Measurements from ENCODE around the gene AADACL2. TPM values are rescaled to one million over a fixed set of nuclear protein-coding genes. Genes with fewer than 3 reads are reported as not detected.

Gene AADACL2, protein sequence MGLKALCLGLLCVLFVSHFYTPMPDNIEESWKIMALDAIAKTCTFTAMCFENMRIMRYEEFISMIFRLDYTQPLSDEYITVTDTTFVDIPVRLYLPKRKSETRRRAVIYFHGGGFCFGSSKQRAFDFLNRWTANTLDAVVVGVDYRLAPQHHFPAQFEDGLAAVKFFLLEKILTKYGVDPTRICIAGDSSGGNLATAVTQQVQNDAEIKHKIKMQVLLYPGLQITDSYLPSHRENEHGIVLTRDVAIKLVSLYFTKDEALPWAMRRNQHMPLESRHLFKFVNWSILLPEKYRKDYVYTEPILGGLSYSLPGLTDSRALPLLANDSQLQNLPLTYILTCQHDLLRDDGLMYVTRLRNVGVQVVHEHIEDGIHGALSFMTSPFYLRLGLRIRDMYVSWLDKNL
- total RNA-seq (2014; rRNA removed; shearing (Covaris generic)) = not detected in 2 replicates
- total RNA-seq (2022) = not detected in 2 replicates
- not detected for Bru-seq, nascent RNA
- BruChase-seq, experiment 1, labeled RNA remaining after a 6-hour chase = not detected
- BruChase-seq, experiment 2, labeled RNA remaining after a 2-hour chase = not detected
- long read RNA-seq = 0 reads

DNA sequence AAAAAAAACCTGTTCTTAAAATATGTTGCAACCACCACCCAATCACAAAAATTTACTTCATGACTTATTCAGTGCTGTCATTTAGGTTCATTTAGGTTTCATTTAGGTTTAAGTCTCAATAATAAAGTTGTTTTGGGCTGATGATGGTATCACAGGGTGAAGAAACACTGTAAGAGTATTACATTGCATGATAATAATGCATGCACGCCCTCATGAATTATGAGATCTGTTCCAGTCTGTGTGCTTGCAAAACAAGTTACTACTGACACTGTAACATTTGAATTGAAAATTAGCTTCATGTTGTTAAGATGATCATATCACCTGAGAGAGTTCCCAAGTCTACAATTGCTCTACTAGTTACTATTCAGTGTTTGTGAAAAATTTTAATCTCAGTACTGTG is at the start of gene AADACL2:
TSS of gene AADACL2 (plus strand) at position 315 of the 400 bp plus-strand sequence. CDS start 109 bp downstream, outside the sequence.
- Histone ChIP-seq H4K20me1 (ENCODE audit: insufficient read depth, low read length) (no peaks in the 10 kb centered on the region), H3K4me1 (ENCODE audit: insufficient read depth, low read length, poor library complexity, severe bottlenecking) (no peaks in the 10 kb centered on the region), H3K27ac (ENCODE audit: low read depth, low read length, poor library complexity, severe bottlenecking) (no peak within 1 kb of the TSS), H3K4me2 (ENCODE audit: low read length) (no peak within 1 kb of the TSS), H3K79me2 (ENCODE audit: insufficient read depth, low read depth, low read length) (no peaks in the 10 kb centered on the region), H3K9me2 (ENCODE audit: insufficient read depth, low read length) (no peaks in the 10 kb centered on the region), H3K36me3 (ENCODE audit: insufficient read depth, low read length) (no peaks in the 10 kb centered on the region), H2AFZ (ENCODE audit: low read length) (no peak within 1 kb of the TSS), H3K9me3 (ENCODE audit: low read length) (no peaks in the 10 kb centered on the region), H3K4me3 (ENCODE audit: low read depth, low read length, poor library complexity, severe bottlenecking) (no peak within 1 kb of the TSS)
- intact Hi-C loops (cut with micrococcal nuclease; ENCODE audit: unreplicated experiment) = no loop called here
- POLR2A ChIA-PET = interaction anchor here (0.6 to 0.7 kb wide), 2 partner anchors 23 to 1964 kb away, joined by 3 read pairs; no protein-coding TSS in a partner anchor
- no TSS peak for BruUV-seq (replicated peaks)
- no peak for DNase-seq (ENCODE audit: low spot score)
- TF ChIP-seq EZH2phosphoT487 (IDR thresholded peaks at IDR 0.05; ENCODE audit: borderline replicate concordance, low read depth, low read length) = no peak
- TF ChIP-seq, protein P1, sequence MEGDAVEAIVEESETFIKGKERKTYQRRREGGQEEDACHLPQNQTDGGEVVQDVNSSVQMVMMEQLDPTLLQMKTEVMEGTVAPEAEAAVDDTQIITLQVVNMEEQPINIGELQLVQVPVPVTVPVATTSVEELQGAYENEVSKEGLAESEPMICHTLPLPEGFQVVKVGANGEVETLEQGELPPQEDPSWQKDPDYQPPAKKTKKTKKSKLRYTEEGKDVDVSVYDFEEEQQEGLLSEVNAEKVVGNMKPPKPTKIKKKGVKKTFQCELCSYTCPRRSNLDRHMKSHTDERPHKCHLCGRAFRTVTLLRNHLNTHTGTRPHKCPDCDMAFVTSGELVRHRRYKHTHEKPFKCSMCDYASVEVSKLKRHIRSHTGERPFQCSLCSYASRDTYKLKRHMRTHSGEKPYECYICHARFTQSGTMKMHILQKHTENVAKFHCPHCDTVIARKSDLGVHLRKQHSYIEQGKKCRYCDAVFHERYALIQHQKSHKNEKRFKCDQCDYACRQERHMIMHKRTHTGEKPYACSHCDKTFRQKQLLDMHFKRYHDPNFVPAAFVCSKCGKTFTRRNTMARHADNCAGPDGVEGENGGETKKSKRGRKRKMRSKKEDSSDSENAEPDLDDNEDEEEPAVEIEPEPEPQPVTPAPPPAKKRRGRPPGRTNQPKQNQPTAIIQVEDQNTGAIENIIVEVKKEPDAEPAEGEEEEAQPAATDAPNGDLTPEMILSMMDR (conservative IDR thresholded peaks at IDR 0.05; ENCODE audit: low read length) = no peak
- CTCF ChIA-PET (ENCODE audit: unreplicated experiment) = no interaction called here

DNA sequence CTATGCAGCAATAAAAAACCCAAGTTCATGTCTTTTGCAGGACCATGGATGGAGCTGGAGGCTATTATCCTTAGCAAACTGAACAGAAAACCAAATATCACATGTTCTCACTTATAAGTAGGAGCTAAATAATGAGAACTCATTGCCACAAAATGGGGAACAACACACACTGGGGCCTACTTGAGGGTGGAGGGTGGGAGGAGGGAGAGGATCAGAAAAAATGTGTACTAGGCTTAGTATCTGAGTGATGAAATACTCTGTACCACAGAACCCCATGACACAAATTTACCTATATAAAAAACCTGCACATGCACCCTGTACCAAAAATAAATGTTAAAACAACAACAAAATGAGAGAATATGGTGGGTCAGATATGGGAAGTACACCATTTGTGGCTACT is 49.6 kb upstream of the AADACL2 start:
- H2AFZ ChIP-seq (ENCODE audit: low read length) = no peak overlapping the region
- no peak overlapping the region for H3K27ac ChIP-seq (ENCODE audit: low read depth, low read length, poor library complexity, severe bottlenecking)
- intact Hi-C loops (cut with micrococcal nuclease; ENCODE audit: unreplicated experiment) = no loop called here
- no peak for DNase-seq (ENCODE audit: low spot score)
- ChIA-PET POLR2A (no interaction called here), CTCF (ENCODE audit: unreplicated experiment) (no interaction called here)
- H3K4me3 ChIP-seq (ENCODE audit: low read depth, low read length, poor library complexity, severe bottlenecking) = no peak overlapping the region
- H3K36me3 ChIP-seq (ENCODE audit: insufficient read depth, low read length) = no peaks in the 10 kb centered on the region
- H3K79me2 ChIP-seq (ENCODE audit: insufficient read depth, low read depth, low read length) = no peaks in the 10 kb centered on the region
- H3K9me3 ChIP-seq (ENCODE audit: low read length) = no peaks in the 10 kb centered on the region
- no peaks in the 10 kb centered on the region for H3K9me2 ChIP-seq (ENCODE audit: insufficient read depth, low read length)
- BruUV-seq (replicated peaks) = no TSS peak
- H4K20me1 ChIP-seq (ENCODE audit: insufficient read depth, low read length) = no peaks in the 10 kb centered on the region
- no peaks in the 10 kb centered on the region for H3K4me1 ChIP-seq (ENCODE audit: insufficient read depth, low read length, poor library complexity, severe bottlenecking)
- TF ChIP-seq, protein P1 (conservative IDR thresholded peaks at IDR 0.05; ENCODE audit: low read length) = no peak
- TF ChIP-seq EZH2phosphoT487 (IDR thresholded peaks at IDR 0.05; ENCODE audit: borderline replicate concordance, low read depth, low read length) = no peak
- no peak overlapping the region for H3K4me2 ChIP-seq (ENCODE audit: low read length)

DNA sequence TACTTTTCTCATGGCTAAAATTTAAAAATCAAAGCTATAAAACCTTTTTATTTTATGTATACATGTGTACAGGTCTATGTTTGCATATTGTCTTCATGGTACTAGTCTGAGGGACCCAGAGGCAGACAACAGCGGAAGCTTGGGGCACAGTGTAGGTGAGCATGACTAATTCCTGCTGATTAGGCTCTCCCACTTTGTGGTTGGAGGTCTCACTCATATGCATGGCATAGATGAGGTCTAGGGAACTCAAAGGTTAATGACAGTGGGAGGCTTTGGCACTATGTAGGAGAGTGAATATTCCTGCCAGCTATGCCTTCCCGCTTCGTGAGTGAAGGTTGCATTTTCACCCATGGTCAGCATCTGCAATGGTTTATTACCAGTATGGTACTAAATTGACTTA is 47.5 kb upstream of the AADACL2 start:
- H3K4me1 ChIP-seq (ENCODE audit: insufficient read depth, low read length, poor library complexity, severe bottlenecking) = no peaks in the 10 kb centered on the region
- H2AFZ ChIP-seq (ENCODE audit: low read length) = no peak overlapping the region
- no peak overlapping the region for H3K4me3 ChIP-seq (ENCODE audit: low read depth, low read length, poor library complexity, severe bottlenecking)
- no peaks in the 10 kb centered on the region for H3K79me2 ChIP-seq (ENCODE audit: insufficient read depth, low read depth, low read length)
- POLR2A ChIA-PET = interaction anchor here (0.6 to 1.5 kb wide), 2 partner anchors 9 to 31 kb away, joined by 3 read pairs; no protein-coding TSS in a partner anchor
- intact Hi-C loops (cut with micrococcal nuclease; ENCODE audit: unreplicated experiment) = no loop called here
- no peaks in the 10 kb centered on the region for H3K9me3 ChIP-seq (ENCODE audit: low read length)
- CTCF ChIA-PET (ENCODE audit: unreplicated experiment) = no interaction called here
- no peak overlapping the region for H3K27ac ChIP-seq (ENCODE audit: low read depth, low read length, poor library complexity, severe bottlenecking)
- no peak overlapping the region for H3K4me2 ChIP-seq (ENCODE audit: low read length)
- no TSS peak for BruUV-seq (replicated peaks)
- DNase-seq (ENCODE audit: low spot score) = no peak
- TF ChIP-seq, protein P1 (conservative IDR thresholded peaks at IDR 0.05; ENCODE audit: low read length) = no peak
- no peak for TF ChIP-seq EZH2phosphoT487 (IDR thresholded peaks at IDR 0.05; ENCODE audit: borderline replicate concordance, low read depth, low read length)
- no peaks in the 10 kb centered on the region for H3K9me2 ChIP-seq (ENCODE audit: insufficient read depth, low read length)
- H4K20me1 ChIP-seq (ENCODE audit: insufficient read depth, low read length) = no peaks in the 10 kb centered on the region
- H3K36me3 ChIP-seq (ENCODE audit: insufficient read depth, low read length) = no peaks in the 10 kb centered on the region
